Fibroblast of peridontal ligament (primary cell): ENCODE data around the gene CSF2.

Source experiments
- DNase-seq: peaks from one replicate; pipeline ENCODE4 v3.0.0-alpha.2; 2010; ENCODE audit errors: extremely low read depth

CSF2 gene

DNA sequence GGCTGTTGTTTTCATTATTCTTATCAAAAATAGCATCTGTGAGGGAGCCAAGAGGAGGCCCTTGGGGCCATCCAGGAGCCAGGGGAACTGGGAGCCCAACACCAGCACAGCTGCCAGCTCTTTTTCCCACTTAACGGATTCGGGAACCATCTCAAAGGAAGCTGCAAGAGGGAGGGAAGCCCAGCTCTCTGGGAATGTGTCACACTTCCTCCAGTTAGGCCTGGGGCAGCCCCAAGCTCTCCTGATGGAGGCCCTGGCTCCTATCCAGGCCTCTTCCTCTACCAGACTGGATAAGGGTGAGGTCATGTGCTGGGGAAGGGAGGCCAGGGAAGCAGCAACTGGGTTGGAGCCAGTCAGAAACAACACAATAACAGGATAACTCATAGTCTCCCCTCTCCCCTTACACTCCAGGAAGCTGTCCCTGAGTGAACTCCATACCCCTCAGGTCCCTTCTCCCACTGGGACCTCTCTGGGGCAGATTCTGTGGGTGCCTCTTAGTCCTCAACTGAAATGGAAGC lies 12.7 kb downstream of the CSF2 start:
- peak; percentile 83 for DNase-seq

- DNase-seq: no peak
These were observed 13.6 kb downstream of the CSF2 start for GRCh38 chr5:132087176-132087575.

- no peak for DNase-seq
These were observed 14.1 kb downstream of the CSF2 start for GRCh38 chr5:132087661-132088060.

- DNase-seq: no peak
These were observed 15.8 kb downstream of the CSF2 start for GRCh38 chr5:132089363-132089762.

DNA sequence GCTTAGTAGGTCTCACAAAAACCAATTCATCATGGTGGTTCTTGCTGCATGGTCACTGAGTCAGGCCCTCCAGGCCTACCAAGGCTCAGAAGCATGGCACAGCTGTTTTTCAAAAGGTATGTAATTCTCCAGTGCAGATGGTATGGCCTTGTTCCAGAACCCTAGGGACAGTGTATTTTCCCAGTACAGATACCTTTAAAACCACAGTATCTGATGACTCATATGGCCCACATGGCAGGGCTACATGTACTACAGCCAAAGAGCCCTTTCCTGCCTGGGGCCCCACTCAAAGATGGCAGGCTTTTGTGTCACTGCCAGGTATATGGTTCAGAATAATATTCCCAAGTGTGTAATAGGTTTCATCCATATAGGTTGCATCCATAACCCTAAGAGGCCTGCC lies 16.5 kb downstream of the CSF2 start:
- peak; percentile 81 for DNase-seq

DNA sequence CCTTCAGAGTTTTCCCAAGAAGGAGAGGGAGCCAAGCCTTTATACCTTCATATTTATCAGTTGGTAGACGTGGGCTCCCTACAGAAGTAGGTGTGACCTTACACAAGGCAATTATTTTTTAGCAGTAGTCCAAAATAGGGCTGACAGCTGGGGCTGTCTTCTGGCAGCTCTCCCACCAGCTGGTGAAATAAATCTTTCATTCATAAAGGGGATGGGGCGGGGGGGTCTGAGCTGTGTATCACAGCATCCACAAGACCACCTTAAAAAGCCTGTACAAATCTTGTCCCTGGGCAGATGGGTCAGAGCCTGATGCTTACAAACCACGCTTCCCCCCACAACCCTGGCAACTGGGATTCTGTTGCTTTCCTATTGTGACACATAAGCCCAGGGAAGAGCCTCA lies 19.7 kb downstream of the CSF2 start:
- DNase-seq: no peak

DNA sequence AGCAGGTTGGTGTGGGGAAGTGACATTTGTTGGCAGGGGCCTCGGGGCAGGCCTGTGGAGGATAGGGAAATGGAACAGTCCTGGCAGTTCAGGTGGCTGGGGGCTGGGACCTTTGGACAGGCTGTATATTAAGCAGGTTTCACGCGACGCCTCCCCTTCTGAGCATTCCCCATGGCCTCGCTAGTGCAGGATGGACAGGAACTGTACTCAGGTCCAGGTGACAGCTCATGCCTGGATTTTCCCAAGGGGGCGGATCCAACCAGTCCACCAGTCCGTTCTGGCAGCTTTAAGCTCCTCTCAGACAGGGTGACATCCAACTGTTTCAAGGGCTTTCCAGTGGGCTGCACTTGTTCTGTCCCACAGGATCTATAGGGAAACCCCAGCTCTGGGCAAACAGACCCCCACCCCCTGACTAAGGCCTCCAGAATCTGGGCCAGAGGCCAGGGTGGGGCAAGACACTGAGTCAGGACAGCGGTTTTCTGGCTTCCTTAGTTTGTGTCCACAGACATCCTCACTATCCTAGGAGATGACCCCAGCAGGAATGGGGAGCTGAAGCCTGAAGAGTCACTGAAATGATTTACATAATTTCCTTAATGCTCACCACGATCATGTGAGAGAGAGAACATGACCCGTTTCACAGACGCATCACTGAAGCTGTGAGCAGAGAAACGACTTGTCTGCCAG lies 20.9 kb downstream of the CSF2 start:
- DNase-seq: peak; percentile 94

DNA sequence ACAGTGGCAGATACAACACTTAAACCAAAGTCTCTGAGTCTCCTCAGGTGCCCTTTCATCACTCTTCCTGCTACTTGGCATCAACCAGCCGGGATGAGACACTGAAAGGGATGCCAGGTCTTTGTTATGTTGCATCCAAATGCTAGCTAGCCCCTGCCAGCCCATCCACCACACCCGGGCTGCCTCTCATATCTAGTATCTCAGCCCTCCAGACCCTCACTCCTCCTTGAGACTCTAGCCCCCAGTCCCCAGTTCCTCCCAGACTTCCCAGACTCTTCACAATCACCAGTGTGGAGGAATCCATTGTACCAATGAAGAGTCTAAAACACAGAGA lies 21.5 kb downstream of the CSF2 start:
- no peak for DNase-seq

DNA sequence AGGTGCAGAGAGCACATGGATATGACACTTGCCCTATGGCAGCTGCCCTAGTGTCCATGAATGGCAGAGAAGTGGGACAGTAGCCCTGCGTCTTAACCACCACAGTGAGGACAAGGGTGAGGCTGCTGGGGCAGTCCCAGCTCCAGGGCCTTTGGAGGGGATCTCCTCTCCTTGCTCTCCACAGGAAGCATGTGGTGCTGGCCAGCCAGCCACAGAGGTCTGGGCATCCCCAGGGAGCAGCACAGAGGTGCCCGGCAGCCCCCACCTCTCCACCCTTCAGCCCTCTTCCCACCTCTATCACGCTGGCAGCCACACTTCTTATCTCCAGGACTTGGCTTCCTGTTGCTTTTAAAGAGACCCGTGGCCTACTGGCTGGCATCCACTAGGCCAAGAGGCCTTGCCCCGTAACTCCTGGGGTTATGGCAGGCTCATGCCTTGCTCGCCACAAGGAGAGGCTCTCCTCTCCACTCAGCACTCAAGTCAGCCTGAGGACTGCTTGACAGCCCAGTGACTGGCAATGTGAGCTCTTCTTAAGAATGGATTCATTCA lies 21.9 kb downstream of the CSF2 start:
- no peak for DNase-seq

GRCh38 chr5:132096904-132097303 lies 23.3 kb downstream of the CSF2 start:
- DNase-seq: no peak

- peak; percentile 29 for DNase-seq
These were observed 24.6 kb downstream of the CSF2 start for GRCh38 chr5:132098151-132098594.

GRCh38 chr5:132098621-132099020 lies 25.0 kb downstream of the CSF2 start:
- no peak for DNase-seq

DNA sequence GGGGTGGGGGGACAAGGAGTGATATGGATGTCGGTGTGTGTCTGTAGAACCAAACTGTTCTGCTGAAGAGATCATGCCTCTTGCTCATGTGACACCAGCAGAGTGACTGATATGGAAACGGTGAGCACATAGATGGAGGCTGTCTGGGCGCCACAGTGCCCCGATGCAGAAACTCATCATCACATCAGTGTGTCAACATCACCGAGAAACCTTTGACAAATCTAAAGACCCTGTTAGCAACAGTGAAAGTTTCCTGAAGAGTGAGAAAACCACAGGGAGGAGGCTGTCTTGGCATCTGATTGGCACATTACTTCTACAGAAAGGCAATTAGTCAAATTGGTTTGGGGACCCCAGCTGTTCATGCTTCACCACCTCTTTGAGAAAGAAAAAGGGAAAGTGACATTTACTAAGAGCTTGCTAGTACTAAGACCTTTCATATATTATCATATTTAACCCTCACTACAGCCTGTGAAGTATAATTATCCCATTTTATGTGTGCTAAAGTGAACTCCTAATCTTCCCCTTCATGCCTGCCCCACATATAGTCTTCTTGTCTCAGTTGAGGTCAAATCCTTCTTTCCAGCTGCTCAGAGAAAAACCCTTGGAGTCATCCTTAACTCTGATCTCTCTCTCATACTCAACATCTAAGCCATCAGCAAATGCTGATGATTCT lies 25.6 kb downstream of the CSF2 start:
- no peak for DNase-seq

- DNase-seq: no peak
These were observed 26.3 kb downstream of the CSF2 start for GRCh38 chr5:132099905-132100304.

DNA sequence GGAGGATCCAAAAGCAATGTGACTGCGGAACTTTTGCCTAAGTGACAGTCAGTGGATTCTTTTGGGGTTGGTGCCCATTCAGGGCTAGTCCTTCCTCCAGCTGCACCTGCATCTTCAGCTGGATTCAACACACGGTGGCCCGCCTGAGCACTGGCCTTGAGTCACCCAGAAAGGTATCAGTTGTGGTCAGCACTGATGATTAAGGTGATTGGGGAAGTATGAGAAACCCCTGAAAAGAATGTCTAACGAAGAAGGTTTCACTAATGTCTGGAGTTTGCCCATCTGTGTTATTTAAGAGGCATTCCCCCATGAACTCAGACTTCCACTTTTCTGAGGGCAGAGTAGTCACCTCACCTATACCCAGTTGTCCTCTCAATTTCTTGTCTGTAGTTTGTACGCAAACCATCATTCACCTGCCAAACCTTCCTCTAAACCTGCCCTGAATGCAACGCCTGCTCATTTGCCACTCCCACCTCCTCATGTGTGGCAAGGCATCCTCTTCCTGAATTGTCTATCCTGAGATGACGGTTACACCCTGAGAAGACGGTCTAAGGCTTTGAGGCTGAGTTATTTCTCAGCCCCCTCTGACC lies 27.2 kb downstream of the CSF2 start:
- no peak for DNase-seq

GRCh38 chr5:132101385-132101880 lies 27.8 kb downstream of the CSF2 start:
- no peak for DNase-seq

- no peak for DNase-seq
These were observed 28.6 kb downstream of the CSF2 start for GRCh38 chr5:132102101-132102701.

GRCh38 chr5:132102944-132103331 lies 29.3 kb downstream of the CSF2 start:
- DNase-seq: no peak

- peak; percentile 91 for DNase-seq
These were observed 29.9 kb downstream of the CSF2 start for GRCh38 chr5:132103332-132103951.

GRCh38 chr5:132103969-132104391 lies 30.4 kb downstream of the CSF2 start:
- no peak for DNase-seq

GRCh38 chr5:132104556-132104955 lies 31.0 kb downstream of the CSF2 start:
- peak; percentile 65 for DNase-seq

DNA sequence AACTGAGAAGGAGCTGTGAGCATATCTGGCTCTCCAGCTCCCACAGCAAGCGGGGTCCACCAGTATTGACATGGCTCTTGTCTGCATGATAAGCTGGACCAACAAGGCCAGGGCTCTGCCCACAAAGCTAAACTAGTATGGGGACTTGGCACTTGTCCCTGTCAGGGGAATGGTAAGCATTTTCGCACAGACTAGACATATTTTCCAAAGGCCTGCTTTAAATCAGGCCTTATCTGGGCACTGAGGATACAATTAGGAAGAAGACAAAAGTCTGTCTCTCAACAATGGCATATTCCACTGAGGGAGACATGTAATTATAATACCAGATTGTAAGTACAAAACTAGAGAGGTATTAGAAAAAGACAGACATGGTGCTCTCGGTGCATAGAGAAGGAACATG lies 32.1 kb downstream of the CSF2 start:
- DNase-seq: no peak
